DND-41 (cell line): Measurements from ENCODE around the gene ASXL1.

ENCODE experiments used
- ATAC-seq: fragments of 200-7000 bp; cut with Tn5 transposase; 3 replicates; pipeline ENCODE4 v1.9.1; 2021; ENCODE audit warnings: low read depth; ENCODE audit not compliant: insufficient read depth
- DNase-seq: peaks from one replicate; pipeline ENCODE4 v3.0.0-alpha.2; 2020
- H2AFZ ChIP-seq: 2 replicates; pipeline ENCODE4 v1.6.0; 2012; ENCODE audit warnings: low read depth, low read length
- H3K27ac ChIP-seq: 2 replicates; pipeline ENCODE4 v1.5.1; 2012; ENCODE audit warnings: low read length, inconsistent platforms
- H3K27me3 ChIP-seq: fragments of 200-600 bp; sonication (generic); 2 replicates; pipeline ENCODE4 v1.6.0; 2012; ENCODE audit warnings: low read length, mild to moderate bottlenecking, inconsistent platforms; ENCODE audit not compliant: insufficient read depth, poor library complexity
- H3K36me3 ChIP-seq: 2 replicates; pipeline ENCODE4 v1.5.1; 2012; ENCODE audit warnings: low read length, inconsistent platforms; ENCODE audit not compliant: insufficient read depth
- H3K4me1 ChIP-seq: 2 replicates; pipeline ENCODE4 v1.5.1; 2012; ENCODE audit warnings: mild to moderate bottlenecking, low read length; ENCODE audit not compliant: insufficient read depth
- H3K4me2 ChIP-seq: 2 replicates; pipeline ENCODE4 v1.6.0; 2012; ENCODE audit warnings: mild to moderate bottlenecking, moderate library complexity, low read length, inconsistent platforms; ENCODE audit not compliant: insufficient read depth
- H3K4me3 ChIP-seq, 2 experiments: fragments of 200-600 bp in 1 of 2; shearing (Covaris generic) in 1 of 2; 2 replicates each; pipeline ENCODE4 v1.5.1; 2012 to 2016; ENCODE audit warnings: inconsistent platforms in 2 of 2, low read length in 2 of 2, mild to moderate bottlenecking in 2 of 2, low read depth in 1 of 2, moderate library complexity in 1 of 2
- H3K79me2 ChIP-seq: 2 replicates; pipeline ENCODE4 v1.6.0; 2012; ENCODE audit warnings: low read length, inconsistent platforms; ENCODE audit not compliant: insufficient read depth
- H3K9ac ChIP-seq: 2 replicates; pipeline ENCODE4 v1.6.0; 2012; ENCODE audit warnings: low read depth, mild to moderate bottlenecking, inconsistent platforms, low read length, moderate library complexity
- H3K9me3 ChIP-seq: 2 replicates; pipeline ENCODE4 v1.5.1; 2012; ENCODE audit warnings: low read length, moderate library complexity, mild to moderate bottlenecking, inconsistent platforms; ENCODE audit not compliant: insufficient read depth, severe bottlenecking
- H4K20me1 ChIP-seq: 2 replicates; pipeline ENCODE4 v1.6.0; 2012; ENCODE audit warnings: low read length; ENCODE audit not compliant: insufficient read depth
- CTCF ChIP-seq: IDR thresholded peaks from 2 replicates; pipeline ENCODE4 v1.5.1; 2012; ENCODE audit warnings: borderline replicate concordance, low read length, moderate library complexity, mild to moderate bottlenecking; ENCODE audit not compliant: poor library complexity, severe bottlenecking; ENCODE audit errors: extremely low read depth
- EZH2 ChIP-seq: IDR thresholded peaks from 3 replicates; pipeline ENCODE4 v1.6.1; 2012; ENCODE audit warnings: borderline replicate concordance, low read depth, mild to moderate bottlenecking, moderate library complexity, low read length, inconsistent platforms; ENCODE audit not compliant: severe bottlenecking

The ASXL1 gene

GRCh38 chr20:32315399-32315798 is 42.7 kb upstream of the ASXL1 start:
- no peaks in the 10 kb centered on the region for H3K79me2 ChIP-seq
- H2AFZ ChIP-seq: no peak overlapping the region
- no peaks in the 10 kb centered on the region for H3K9me3 ChIP-seq
- no peaks in the 10 kb centered on the region for H3K27me3 ChIP-seq
- DNase-seq (no peak), ATAC-seq (no peak)
- no peak overlapping the region for H3K27ac ChIP-seq
- no peak overlapping the region for H3K9ac ChIP-seq
- H3K4me3 ChIP-seq: no peak overlapping the region
- no peaks in the 10 kb centered on the region for H3K4me1 ChIP-seq
- TF ChIP-seq EZH2 (no peak), CTCF (no peak)
- peaks cover 51% of the 10 kb centered on the region for H3K36me3 ChIP-seq
- H3K4me2 ChIP-seq: no peak overlapping the region
- H4K20me1 ChIP-seq: no peaks in the 10 kb centered on the region

GRCh38 chr20:32315891-32316290 is 42.2 kb upstream of the ASXL1 start:
- H2AFZ ChIP-seq: no peak overlapping the region
- no peaks in the 10 kb centered on the region for H3K79me2 ChIP-seq
- no peaks in the 10 kb centered on the region for H3K9me3 ChIP-seq
- no peak for DNase-seq
- H4K20me1 ChIP-seq: no peaks in the 10 kb centered on the region
- no peak for ATAC-seq
- H3K4me3 ChIP-seq: no peak overlapping the region
- H3K9ac ChIP-seq: no peak overlapping the region
- peaks cover 50% of the 10 kb centered on the region; the same call in 1 of the 2 replicates for H3K36me3 ChIP-seq
- no peaks in the 10 kb centered on the region for H3K27me3 ChIP-seq
- H3K4me2 ChIP-seq: no peak overlapping the region
- TF ChIP-seq EZH2 (no peak), CTCF (no peak)
- H3K4me1 ChIP-seq: no peaks in the 10 kb centered on the region
- no peak overlapping the region for H3K27ac ChIP-seq

- H3K27me3 ChIP-seq: no peaks in the 10 kb centered on the region
- peaks cover 47% of the 10 kb centered on the region; the same call in 1 of the 2 replicates for H3K36me3 ChIP-seq
- H3K9me3 ChIP-seq: no peaks in the 10 kb centered on the region
- H3K4me2 ChIP-seq: no peak overlapping the region
- DNase-seq (no peak), ATAC-seq (no peak)
- no peak for TF ChIP-seq CTCF
- no peak for TF ChIP-seq EZH2
- H2AFZ ChIP-seq: no peak overlapping the region
- H3K79me2 ChIP-seq: no peaks in the 10 kb centered on the region
- H3K9ac ChIP-seq: no peak overlapping the region
- H3K27ac ChIP-seq: no peak overlapping the region
- no peaks in the 10 kb centered on the region for H3K4me1 ChIP-seq
- H4K20me1 ChIP-seq: no peaks in the 10 kb centered on the region
- H3K4me3 ChIP-seq: no peak overlapping the region
These were observed 41.5 kb upstream of the ASXL1 start for GRCh38 chr20:32316667-32317066.

GRCh38 chr20:32319100-32319499 is 39.0 kb upstream of the ASXL1 start:
- Histone ChIP-seq H3K79me2 (no peaks in the 10 kb centered on the region), H3K9me3 (no peaks in the 10 kb centered on the region), H3K36me3 (peaks cover 44% of the 10 kb centered on the region; the same call in 1 of the 2 replicates), H3K4me3 (no peak overlapping the region), H3K4me2 (no peak overlapping the region), H3K27me3 (no peaks in the 10 kb centered on the region), H2AFZ (no peak overlapping the region), H3K9ac (no peak overlapping the region), H3K4me1 (no peaks in the 10 kb centered on the region), H3K27ac (no peak overlapping the region), H4K20me1 (no peaks in the 10 kb centered on the region)
- TF ChIP-seq CTCF (no peak), EZH2 (no peak)
- no peak; the same call in 2 of the 3 replicates for ATAC-seq
- no peak for DNase-seq
